Ramos (cell line): ENCODE results near the gene TYMP.
"Not testable (repeated sequence)": the region's sequence is repeated elsewhere in the genome, so short reads cannot be mapped to it uniquely, and the experiment has no call there.

ENCODE experiments used
- in situ Hi-C: fragments of 300-500 bp; cut with MboI; formaldehyde crosslinking; loops from one replicate; pipeline ENCODE4 v1.14.3; 2022; ENCODE audit warnings: low sequenced_read_pairs; ENCODE audit not compliant: unreplicated experiment

Gene TYMP

DNA sequence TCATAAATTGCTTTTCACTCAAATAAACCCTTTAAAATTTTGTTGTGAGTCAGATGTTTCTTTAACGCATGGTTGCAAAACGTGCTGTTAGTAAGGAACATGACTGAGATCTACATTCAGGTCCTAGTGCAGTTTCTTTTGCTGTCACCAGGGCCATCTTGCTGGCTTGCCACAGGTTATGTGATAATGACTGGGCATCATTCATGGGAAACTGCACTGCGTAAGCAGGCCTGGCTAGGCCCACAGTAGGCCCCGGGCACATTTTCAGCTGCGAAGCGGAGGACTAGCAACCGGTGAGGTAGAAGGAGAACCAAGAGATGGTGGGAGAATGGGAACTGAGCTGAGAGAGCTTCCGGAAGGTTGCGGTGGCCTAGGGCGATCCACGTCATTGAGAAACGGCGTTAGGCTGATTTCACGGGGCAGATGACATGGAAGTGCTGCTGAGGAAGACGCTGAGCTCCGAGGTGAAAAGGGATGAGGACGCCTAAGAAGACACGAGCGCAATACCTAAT, 12.7 kb upstream of the TYMP start:
- in situ Hi-C loops: no loop called here

DNA sequence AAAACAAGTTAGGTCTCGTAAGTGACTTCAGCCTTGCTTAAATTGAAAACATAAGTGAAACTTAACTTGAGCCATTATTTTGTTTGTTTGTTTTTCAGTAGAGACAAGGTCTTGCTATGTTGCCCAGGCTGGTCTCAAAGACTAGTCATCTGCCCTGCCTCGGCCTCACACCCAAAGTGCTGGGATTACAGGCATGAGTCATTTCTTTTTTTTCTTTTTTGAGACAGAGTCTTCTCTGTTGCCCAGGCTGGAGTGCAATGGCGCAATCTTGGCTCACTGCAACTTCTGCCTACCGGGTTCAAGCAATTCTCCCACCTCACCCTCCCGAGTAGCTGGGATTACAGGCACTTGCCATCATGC, 11.8 kb upstream of the TYMP start:
- in situ Hi-C loops: not testable (repeated sequence)

DNA sequence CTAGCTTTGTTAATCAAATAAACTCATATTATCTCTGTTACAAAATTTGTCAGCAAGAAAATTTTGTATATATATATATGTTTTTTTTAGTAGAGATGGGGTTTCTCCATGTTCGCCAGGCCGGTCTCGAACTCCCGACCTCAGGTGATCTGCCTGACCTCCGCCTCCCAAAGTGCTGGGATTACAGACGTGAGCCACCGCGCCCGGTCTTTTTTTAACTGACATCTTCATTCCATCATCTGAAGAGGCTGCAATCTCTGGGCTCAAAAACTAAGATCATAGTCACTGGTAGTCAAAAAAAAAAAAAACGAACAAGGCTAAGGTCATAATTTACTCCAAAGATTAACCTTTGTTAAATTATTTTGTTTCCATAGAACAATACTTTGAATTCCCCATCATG, 10.6 kb upstream of the TYMP start:
- in situ Hi-C loops: no loop called here

DNA sequence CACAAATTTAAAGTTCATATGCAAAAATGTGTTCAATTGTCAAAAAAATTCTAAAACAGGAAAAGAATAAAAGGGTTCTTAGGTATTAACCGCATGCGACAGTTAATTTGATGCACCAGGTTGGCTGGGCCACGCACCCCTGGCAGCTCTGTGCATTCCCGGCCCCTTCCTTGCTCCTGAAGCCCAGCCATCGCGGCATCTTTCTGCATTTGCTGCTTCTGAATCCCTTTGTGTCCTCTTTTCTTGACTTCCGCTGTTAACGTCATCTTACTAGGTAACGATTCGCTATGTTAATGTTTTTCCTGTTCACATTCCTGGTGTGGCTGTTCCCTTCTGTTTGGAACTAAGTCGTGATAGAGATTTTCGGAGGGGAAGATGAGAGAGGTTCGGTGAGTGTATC, 8.0 kb upstream of the TYMP start:
- in situ Hi-C loops: no loop called here

DNA sequence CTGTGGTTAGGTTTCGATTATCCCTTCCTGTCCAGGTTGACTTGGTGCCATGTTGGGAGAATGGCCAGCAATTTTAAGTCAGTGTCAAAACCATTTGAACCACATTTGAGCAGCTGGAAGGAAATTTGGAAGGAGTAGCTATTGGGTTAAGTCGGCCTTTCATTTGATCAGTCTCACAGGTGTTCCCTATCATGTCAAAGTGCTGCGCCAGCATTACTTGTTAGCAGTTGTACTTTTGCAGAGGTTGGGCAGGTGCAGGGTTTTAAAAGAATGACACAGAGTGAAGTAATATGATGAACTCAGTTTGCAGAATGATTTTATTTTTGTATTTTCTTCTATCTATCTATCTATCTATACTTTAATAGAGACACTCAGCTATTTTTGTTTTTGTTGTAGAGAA, 6.4 kb upstream of the TYMP start:
- in situ Hi-C loops: no loop called here

DNA sequence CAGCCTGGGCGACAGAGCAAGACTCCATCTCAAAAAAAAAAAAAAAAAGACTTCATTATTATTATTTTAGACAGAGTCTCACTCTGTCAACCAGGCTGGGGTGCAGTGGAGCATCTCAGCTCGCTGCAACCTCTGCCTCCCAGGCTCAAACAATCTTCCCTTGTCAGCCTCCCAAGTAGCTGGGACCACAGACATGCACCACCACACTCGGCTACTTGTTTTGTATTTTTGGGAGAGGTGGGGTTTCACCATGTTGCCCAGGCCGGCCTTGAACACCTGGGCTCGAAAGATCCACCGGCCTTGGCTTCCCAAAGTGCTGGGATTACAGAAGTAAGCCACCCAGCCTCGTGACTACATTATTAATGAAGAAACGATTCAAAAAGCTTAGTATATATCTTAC, 5.3 kb upstream of the TYMP start:
- in situ Hi-C loops: no loop called here

DNA sequence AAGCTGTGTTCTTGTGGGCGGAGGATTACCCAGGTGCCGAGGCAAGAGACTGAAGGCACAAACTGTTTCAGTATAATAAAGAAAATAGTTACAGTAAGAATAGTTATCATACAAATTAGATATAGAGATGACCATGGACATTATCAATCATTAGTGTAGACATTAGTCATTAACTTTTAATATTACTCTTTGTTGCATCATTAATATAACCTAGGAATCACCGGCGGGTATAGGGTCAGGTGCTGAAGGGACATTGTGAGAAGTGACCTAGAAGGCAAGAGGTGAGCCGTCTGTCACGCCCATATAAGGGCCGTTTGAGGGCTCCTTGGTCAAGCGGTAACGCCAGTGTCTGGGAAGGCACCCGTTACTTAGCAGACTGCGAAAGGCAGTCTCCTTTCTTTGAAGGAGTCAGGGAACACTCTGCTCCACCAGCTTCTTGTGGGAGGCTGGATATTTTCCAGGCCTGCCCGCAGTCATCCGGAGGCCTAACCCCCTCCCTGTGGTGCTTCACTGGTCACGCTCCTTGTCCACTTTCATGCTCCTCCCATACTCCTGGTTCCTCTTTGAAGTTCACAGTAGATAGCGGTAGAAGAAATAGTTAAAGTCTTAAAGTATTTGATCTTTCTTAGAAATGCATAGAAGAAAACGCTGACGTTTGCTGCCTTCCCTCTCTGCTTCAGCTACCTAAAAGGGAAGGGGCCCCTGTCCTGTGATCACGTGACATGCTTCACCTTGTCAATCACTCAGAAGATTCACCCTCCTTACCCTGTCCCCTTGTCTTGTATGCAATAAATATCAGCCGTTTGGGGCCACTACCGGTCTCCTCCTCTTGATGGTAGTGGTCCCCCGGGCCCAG, 4.3 kb upstream of the TYMP start:
- in situ Hi-C loops: loop anchor here (5.0 kb wide), 1 partner anchor 88 kb away; no protein-coding TSS in a partner anchor

DNA sequence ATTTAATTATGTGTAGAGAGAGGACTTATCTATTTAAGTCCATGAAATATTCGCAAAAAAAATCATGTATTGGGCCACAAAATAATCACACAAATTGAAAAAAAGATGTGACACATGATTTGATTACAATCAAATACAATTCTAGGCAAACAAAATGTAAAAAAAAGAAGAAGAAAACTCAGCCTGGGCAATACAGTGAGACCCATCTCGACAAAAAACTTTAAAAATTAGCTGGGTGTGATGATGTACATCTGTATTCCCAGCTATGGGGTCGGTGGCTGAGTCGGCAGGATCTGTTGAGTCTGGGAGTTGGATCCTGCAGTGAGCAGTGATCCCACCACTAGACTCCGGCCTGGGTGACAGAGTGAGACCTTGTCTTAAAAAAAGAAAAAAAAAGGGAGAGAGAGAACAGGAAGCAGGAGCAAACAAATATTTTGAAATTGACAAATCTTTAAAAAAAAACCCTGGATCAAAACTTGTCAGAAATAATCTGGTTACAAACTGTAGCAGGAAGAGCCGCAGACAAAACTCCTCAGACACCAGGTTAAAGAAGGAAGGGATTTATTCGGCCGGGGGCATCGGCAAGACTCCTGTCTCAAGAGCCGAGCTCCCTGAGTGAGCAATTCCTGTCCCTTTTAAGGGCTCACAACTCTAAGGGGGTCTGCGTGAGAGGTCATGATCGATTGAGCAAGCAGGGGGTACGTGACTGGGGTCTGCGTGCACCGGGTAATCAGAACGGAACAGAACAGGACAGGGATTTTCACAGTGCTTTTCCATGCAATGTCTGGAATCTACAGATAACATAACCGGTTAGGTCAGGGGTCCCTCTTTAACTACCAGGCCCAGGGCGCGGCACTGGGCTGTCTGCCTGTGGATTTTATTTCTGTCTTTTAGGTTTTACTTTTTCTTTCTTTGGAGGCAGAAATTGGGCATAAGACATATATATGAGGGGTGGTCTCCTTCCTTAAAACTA, 3.3 kb upstream of the TYMP start:
- in situ Hi-C loops: loop anchor here (5.0 kb wide), 1 partner anchor 89 kb away; no protein-coding TSS in a partner anchor

DNA sequence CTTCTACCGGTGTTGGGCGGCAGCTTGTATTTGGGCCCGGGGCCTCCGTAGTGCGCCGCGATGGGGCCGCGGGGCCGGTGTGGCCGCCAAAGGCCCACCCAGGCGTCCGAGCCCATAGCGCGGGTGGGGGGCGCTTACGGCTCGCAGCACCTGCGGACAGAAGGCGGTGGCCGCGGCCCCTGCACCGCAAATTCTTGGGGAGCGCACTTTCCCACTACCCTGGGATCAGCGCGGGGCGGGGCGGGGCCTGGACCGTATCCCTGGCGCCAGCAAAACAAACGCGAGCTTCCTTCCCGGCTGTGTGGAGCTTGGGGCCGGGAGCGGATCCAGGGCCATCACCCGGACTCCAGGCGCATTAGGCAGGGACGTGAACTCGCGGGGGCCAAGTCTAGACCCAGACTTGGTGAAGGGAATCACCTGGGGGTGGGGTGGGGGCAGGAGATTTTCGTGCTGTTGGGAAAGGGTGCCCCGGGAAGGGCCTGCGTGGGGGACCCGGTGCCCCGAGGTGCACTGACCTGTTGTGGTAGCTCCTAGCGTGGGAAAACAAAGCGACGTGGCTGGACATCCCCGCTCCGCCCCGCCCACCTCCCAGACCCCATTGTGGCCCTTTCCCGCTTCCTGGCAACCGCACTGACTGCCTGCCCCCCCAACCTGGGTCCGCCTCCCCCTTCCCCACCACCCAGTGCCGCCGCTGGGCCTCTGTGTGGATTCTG, 2.3 kb upstream of the TYMP start:
- in situ Hi-C loops: loop anchor here (5.0 kb wide), 1 partner anchor 90 kb away; no protein-coding TSS in a partner anchor

DNA sequence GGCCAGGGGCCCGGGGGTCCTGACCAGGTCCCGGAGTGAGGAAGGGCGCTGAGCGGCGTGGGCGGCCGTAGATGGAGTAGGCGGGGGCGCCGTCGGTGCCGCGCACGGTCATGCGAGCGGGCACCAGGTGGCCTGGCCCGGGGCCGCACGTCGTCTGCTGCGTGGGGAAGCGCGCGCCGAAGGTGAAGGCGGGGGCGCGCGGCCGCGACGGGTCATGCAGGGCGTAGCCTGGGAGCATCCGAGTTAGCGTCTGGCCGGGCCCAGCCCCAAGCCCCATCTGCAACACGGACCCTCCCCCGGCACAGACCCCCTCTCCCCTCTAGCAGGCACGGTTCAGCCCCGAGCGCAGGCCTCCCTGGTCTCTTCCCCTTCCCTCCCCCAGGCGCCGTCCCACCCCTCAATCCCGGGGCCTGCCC, 1.7 kb upstream of the TYMP start:
- in situ Hi-C loops: loop anchor here (5.0 kb wide), 1 partner anchor 91 kb away; no protein-coding TSS in a partner anchor

DNA sequence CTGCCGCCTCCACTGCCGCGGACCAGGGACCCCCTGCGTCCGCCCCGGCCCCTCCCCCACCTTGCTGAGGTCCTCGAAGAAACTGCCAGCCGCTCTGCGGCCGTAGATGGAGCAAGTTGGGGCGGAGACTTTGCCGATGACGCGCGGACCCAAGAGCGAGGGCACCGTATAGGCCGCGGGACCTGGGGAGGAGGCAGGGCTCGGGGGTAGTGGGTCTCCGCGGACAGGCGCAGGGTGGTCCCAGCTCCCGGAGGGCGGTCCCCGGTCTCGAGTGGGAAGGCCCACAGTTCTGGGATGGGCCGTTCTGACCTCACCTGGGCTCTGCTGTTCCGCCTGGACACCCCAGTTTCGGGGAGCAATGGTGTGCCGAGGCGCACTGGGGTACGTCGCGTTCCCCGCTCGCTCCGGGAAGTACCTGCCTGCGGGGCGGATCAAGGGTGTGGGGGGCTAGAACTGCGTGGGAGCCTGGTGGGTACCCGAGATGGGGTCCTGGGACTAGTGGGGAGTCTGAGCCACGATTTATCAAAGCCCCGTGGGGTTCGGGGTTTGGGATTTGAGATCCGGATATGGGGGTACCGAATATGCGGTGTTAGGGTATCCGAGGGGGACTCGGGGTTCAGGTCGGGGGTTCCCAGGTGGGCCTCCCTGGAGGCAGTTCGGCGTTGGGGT, 1.2 kb upstream of the TYMP start:
- in situ Hi-C loops: loop anchor here (5.0 kb wide), 1 partner anchor 91 kb away; no protein-coding TSS in a partner anchor

DNA sequence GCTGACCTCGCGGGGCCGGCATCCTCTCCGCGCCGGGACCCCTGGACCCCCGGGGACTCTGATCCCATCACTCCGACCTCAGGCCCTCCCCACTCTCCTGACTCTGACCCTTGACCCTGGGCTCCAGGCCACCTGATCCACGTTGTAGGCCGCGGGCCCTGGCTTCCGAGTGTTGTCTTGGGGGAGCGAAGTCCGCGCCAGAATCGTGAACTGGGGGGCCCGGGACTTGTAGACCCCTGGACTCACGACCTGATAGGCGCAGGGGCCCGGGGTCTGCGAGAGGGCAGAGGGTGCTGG, 716 bp upstream of the TYMP start:
- in situ Hi-C loops: loop anchor here (5.0 kb wide), 1 partner anchor 92 kb away; no protein-coding TSS in a partner anchor

DNA sequence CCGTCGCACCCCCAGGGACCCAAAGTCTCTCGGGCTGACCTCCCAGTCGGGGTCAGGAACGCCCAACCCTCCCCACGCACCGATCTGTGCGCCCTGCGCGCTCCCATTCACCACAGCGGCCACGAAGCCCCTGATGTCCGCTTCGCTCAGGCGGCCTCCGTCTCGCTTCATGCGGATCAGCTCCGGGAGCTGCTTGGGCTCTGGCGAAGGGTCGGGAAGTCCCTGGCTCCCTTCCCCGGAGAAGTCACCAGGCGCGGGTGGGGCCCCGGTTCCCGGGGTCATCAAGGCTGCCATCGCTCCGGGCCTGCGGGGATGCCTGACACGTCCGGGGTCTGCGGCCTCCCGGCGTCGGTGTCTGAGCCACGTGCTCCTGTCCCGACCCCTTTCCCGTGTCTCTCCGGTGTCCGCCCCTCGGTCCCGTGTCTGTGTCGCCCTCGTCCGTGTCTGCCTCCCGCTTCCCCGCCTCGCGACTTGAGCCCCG, 356 bp downstream of the TYMP start:
- in situ Hi-C loops: no loop called here

DNA sequence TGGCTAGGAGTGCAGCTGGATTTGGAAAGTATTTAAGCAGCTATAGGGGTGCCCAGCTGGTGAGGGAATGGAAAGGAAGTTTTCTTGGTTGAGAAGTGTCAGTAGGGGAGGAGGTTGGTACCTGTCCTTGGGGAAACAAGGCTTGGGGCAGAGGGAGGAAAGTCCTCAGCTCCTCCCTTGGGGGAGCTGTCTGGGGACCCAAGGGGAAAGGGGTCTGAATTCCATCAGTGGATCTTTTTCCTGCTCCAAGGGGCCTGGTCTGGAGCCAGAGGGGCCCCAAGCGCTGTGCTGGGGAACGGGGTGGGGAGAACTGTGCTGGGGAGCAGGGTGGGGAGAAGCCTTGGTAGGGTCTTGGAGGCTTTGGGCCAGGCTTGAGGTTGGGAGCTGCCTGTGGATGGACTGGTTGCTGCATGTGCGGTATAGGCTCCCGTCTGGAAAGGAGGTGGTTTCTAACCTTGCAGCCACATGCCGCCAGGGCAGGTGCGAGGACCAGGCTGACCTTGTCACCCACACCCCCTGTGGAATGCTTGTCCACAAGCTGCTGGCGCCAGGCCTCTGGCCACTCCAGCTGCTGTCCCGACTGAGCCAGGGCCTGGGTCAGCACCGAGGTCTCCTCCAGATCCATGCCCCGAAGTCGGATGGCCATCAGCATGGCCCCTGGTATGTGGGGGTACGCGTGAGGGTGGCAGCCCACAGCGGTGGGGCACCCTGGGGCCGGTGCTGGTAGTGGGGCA, 963 bp downstream of the TYMP start:
- in situ Hi-C loops: no loop called here

DNA sequence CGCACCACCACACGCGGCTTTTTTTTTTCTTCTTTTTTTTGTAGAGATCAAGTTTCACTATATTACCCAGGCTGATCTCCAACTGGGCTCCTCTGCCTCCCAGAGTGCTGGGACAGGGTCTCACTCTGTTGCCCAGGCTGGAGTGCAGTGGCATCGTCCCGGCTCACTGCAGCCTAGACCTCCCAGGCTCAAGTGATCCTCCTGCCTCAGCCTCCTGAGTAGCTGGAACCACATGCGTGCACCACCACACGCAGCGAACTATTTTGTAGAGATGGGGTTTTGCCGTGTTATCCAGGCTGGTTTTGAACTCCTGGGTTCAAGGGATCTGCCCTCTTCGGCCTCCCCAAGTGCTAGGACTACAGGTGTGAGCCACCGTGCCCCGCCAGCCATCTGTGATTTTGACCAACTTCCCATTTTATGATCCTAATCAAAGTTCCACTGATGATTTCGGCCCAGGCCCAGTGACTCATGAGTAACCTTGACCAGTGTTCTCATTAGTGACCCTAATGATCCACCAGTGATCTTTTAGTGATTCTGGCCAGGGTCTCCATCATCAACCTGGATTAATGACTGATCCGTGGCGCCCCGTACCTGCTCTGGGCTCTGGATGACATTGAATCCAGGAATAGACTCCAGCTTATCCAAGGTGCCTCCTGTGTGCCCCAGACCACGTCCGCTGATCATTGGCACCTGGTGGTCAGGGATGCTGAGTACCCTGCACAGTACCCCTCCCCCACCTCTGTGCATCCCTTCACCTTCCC, 1.7 kb downstream of the TYMP start:
- in situ Hi-C loops: no loop called here

DNA sequence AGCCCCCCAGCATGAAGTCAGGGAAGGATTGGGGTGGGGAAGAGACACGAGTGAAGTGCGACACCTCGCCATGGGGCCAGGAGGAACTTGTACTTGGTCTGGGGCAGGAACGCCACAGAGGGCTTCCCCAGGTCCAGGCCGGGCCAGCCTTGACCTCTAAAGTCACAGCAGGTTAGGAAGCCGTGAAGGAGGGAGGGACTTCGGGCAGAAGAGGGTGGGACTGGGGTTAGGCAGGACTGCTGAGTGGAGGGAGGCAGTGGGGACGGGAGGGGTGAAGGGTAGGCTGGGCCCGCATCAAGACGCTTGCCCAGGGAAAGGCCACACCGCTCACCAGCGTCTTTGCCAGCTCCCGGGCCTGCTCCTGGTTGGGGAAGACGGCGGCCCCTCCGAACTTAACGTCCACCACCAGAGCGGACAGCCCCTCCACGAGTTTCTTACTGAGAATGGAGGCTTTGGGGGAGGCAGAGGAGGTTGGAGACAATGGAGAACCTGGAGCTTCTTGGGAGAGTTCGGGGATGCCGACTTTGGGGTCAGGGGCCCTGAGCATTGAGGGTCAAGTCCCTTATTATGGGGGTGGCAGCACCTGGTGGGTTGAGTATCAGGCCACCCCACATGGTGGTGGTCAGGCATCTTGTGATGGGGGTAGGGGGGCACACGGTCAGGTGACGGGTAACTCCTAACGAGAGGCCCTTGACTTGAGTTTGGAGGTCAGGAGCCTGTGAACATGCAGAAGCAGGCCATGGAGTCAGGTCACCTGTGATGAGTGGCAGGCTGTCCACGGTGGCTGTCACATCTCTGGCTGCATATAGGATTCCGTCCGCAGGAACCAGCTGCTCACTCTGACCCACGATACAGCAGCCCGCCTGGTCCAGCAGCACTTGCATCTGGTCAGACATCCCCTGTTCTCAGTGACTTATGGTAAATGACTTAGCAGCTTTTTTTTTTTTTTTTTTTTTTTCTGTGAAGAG, 2.7 kb downstream of the TYMP start:
- in situ Hi-C loops: no loop called here
